HG03097 (cell line): ENCODE results near the gene CYP3A4.
"Not testable (repeated sequence)": the region's sequence is repeated elsewhere in the genome, so short reads cannot be mapped to it uniquely, and the experiment has no call there.

Experiments
- ATAC-seq: cut with Tn5 transposase; IDR thresholded peaks from one replicate; pipeline ENCODE4 v1.9.1; 2021; ENCODE audit not compliant: unreplicated experiment, low FRiP score

Gene CYP3A4

DNA sequence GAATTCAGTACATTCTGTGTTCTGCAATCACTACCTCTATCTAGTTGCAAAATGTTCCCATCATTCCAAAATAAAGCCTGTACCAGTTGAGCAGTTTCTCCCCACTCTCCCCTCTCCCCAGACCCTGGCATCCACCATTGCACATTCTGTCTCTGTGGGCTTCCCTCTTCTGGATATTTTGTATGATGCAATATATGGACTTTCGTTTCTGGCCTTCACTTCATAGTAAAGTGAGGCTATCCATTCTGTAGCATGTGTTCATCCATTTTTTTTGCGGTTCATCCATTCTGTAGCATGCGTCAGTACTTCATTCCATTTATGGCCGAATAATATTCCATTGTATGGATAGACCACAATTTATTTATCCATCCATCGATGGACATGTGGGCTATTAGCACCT lies 9.5 kb upstream of the CYP3A4 start:
- no peak for ATAC-seq

DNA sequence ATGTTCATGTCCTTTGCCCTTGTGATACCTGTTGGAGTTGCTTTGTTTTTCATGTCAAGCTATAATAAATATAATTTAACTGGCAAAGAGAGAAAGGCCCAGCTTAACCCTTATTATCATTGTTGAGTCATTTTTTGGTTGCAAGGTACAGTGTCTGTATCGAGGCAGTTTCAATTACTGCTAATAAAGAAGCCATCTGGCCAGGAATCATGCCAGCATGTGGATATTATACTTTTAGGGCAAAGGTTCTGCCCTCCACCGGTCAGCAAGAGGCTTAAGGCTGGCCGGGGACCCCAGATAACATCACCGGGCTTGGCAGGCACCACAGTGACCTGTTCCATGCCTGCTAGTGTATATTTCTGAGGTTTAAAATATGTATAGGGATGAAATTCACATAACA lies 9.0 kb upstream of the CYP3A4 start:
- no peak for ATAC-seq

DNA sequence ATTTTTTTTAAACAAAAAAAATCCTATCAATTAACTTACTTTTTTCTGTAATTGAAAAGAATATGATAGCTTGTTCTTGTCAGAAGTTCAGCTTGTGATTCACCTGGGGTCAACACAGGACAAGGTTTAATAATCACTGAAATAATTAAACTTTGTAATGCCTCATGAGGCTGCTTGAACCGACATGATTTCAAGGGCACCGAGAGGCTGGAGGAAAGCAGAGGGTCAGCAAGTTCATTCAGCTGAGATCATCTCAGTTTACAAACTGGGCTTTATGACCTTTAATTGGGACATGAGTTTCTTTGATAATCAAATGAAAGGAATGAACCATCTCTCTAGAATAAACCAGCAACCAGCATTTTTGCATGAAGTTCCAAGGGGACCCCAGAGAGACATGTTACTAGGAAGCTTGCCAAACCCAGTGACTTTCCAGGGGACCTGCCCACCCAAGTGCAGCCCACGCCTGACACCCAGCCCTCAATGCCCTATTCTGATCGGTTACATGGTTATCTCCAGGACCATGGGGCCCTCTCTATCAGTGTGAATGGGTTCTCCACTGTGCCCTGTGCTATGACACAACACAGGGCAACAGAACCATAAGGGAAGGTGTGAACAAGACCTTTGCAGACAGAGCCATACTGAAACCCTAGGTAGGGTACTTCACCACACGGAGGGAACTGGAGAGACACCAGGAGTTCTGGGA lies 7.8 kb upstream of the CYP3A4 start:
- no peak for ATAC-seq

DNA sequence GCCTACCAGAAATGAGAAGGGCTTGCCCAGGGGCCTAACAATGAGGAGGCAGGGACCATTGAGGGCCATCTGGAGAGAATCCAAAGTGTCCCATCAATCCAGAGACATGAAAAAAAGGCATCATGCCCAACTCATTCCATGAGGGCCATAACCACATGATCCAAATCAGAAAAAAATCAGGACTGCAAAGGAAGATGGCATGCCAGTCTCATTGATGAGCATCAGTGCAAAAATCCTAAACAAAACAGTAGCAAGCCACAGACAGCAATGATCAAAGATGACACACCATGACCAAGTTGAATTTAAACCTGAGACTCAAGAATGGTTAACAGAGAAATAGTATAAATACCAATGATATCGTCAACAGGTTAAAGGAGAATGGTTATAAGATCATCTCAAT lies 7.0 kb upstream of the CYP3A4 start:
- ATAC-seq = no peak

DNA sequence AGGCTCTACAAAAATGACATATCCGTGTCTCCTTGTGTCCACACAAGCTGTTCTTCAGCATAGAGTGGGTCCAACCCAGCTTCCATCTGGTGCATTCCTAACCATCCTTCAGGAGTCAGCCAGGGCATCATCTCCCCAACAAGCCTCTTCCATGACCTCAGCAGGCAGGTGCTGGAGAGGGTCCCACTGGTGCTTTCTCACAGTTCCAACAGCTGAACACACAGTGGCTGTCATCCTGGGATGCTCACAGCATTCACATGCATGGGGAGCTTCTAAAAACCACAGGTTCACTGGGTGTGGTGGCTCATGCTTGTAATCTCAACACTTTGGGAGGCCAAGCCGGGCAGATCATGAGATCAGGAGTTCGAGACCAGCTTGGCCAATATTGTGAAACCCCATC lies 6.4 kb upstream of the CYP3A4 start:
- ATAC-seq = no peak

DNA sequence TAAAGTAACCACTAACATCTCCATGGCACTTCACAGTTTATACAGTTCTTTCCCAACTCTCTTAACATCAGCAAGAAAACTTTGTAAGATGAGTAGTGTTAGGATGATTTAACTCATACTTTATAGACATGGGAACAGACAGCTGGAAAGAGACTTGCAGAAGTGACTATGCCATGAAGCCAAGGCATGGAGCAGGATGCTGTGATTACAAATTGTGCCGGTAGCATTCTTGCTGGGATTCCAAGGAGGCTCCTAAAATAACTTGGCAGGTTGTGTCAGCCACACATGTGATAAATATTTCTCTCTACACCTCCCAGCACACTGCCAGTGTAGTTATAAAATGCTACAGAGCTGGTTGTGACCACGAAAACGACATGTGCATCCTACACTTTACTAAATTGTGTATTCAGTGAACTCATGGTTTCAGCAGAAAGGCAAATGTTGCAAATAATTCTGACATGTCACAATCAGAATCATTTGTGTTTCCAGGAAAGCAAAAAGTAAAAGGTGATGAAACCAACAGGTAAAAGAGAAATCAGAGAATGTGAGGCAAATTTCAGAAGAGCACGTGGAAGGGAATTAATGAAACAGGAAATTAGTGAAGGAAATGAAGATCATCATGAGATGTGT lies 5.6 kb upstream of the CYP3A4 start:
- no peak for ATAC-seq

DNA sequence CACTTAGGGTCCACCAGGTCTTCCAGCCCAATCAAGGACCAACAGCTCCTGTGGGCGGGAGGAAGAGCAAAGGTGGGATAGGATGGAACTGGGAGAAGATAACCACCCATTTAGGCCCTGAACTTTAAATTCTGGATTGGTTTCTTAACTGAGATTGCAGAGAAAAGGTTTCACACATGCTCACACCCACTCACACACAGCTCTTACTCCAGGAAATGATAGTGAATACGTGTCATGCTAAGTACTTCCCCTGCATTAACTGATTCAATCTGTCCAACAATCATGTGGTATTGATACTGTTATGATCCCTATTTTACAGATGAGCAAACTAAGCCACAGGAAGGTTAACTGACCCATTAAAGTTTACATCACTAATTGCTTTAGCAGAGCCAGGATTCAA lies 4.6 kb upstream of the CYP3A4 start:
- ATAC-seq = no peak

DNA sequence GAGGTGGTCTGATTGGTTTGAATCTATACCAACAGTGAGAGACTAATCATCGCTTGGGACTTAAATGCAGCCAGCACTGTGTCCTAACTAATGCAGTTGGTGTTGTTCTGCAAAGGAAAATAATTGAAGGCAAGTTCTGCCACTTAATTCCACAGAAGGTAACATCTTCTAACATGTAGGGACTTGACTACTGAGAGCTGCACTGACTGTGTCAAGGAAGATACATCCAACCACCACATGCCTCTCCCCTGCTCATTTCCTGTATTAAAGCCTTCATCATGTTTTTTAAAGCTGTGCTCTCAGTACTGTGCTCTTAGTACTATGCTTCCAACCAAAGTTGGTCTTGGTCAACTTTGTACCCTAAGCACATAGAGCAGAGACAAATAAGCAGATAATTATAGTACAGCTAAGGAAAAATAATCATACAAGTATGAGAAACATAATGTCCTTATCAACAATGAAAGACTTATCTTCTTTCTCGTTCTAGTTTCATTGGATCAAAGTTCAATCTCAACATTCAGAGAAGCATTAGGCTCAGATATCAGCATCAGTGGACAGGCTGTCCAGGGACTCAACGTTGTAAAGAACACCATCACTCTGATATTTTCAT lies 2.8 kb upstream of the CYP3A4 start:
- ATAC-seq = no peak

DNA sequence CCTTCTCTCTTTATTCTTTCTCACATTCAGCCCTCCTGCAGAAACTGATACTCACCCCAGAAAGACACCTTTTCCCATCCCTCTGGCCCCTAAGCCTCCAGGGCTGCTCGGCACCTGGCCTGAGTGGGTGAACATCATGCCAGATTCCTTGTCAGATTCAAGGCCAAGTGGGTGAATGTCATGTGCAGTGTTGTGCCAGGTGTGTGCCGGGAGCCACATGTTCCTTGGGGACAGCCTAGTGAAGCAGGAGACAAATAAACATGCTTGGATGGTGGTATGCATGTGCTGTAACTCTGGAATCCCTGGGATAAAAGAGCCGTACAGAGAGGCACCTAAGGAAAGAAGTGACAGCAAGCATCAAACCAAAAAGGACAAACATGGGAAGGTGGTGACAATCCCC lies 1.7 kb upstream of the CYP3A4 start:
- not testable (repeated sequence) for ATAC-seq

DNA sequence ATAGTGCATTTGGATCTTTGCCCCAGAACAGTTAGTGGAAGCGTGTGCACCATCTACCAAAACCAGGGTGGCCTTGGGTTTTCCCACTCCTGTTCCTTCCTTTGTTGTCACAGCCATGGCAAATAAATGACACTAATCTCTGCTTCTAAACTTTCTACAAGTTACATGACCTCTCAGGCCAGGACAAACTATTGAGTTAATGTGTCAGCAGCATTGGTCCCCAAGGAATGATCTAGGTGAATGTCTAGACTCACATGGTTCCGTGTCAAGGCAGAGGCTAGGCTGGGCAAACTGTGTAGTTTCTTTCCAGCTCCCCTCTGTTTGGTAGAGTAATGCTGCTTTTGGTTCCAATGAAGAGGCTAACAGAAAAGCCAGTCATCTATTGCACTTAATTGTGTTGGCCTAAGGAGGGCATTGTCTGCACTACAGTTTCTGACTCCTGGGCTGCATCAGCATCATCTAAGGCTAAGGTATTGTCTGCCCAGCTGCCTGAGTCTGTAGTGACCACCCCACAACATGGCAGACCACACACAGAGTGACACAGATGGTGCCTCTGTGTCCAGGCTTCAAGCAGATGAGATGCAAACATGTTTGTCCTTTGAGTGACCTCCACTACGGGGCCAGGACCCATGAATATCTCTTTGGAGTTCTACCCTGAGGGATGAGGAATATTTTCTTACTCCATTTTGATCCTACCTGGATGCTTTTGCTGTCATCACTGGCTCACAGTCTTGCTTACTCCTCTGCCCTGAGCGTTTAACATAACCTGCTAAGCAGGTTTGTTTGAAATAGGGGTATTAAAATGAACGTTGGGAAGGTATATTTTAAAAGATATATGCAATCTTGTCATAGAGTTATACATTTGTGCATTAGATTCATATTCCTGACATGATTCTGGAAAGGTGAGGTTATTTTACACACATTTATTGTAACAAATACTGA lies 1.7 kb downstream of the CYP3A4 start:
- ATAC-seq = no peak

DNA sequence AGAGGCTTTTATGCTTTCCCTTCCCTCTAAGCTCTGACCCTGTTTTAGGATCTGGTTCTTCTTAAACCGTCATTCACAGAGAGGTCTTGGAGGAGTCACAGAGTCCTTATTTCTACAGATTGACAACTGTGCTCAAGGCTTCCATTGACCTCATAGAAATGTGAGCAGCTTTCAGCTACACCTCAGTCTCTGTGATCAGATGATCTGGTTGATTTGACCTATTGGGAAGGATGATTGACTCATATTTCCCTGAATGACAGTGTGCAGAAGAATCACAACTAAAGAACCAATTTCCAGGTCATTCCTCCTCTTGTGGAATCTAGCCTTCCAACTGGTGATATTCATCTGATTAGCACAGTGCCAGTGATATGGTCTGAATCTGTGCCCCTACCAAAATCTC lies 3.4 kb downstream of the CYP3A4 start:
- ATAC-seq = no peak

DNA sequence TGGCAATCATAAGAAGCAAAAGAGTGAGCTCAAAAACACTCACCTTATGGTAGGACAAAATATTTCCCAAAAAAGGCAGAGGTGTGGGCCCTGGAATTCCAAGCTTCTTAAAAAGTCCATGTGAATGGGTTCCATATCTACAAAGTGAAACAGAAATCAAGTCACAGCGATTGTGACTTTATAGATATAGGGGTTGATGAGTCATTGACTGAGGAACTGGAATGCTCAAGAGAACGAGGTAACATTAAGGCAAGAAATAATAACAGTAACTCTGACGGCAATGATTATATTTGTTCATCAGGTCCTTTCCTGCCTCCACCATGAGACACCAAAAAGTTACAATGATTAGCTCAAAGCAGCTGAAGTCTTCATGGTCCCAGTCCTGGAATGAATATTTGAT lies 4.0 kb downstream of the CYP3A4 start:
- no peak for ATAC-seq

DNA sequence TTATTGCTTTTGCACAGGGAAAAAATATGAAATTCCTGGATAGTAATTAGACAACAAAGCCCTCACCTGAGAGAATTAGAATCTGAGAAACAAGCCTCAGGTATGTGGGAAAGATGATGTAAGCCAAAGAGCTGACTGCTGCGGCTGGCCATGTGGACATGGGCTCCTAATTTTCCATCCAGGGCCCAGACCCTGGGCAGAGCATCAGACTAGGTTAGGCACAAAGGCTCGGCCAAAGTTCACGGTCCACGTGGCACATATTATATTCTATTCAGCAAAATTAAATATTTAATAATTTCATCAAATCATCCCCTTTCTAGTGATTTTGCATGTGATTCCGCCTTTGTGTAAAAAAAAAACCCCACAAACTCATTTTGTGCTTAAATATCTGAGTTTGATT lies 5.1 kb downstream of the CYP3A4 start:
- no peak for ATAC-seq

DNA sequence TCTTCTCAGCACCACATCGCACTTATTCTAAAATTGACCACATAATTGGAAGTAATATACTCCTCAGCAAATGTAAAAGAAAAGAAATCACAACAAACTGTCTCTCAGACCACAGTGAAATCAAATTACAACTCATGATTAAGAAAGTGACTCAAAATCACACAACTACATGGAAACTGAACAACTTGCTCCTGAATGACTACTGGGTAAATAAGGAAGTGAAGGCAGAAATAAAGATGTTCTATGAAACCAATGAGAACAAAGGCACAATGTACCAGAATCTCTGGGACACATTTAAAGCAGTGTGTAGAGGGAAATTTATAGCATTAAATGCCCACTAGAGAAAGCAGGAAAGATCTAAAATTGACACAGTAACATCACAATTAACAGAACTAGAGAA lies 10.6 kb downstream of the CYP3A4 start:
- not testable (repeated sequence) for ATAC-seq

DNA sequence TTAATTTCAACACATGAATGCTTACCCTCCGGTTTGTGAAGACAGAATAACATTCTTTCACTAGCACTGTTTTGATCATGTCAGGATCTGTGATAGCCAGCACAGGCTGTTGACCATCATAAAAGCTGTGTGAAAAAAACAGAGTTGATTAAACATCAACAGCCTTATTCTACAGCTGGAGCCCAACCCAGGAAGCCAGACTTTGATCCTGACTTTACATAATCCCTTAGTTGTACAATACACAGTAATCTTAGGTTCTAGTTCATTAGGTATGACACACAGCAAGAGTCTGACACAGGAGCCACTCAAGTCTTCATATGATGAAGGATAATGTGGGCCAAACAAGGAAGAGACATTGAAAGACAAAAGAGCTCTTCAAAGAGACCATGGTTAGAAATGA lies 11.4 kb downstream of the CYP3A4 start:
- ATAC-seq = no peak

DNA sequence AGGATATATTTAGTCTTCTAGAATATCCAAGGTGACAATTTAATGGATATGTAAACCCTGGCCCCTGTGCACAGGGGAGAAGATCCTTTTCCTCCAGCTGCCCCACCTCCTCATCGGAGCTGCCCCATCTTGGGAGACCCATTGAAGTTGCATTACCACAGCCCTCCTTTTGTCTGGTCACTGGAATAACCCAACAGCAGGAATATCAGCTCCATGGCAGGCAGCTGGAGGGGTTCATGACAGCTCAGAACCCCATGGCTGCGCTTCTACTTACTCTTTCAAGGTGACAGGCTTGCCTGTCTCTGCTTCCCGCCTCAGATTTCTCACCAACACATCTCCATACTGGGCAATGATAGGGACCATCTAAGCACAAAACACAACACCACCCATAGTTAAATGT lies 14.5 kb downstream of the CYP3A4 start:
- ATAC-seq = not testable (repeated sequence)

DNA sequence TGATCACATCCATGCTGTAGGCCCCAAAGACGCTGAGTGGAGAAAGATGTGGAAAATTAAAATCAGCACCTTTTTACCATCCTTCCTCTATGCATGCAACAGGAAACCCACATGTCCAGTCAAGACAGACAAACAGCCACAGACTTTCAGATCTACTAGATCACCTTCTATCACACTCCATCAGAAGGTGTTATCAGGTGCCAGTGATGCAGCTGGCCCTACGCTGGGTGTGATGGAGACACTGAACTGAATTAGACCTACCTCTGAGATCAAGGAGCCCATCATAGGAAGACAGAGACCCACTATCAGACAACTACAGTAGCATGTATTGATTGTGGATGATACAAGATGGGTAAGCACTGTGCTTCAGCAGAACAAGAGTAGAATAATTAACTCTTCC lies 15.5 kb downstream of the CYP3A4 start:
- peak; percentile 40 for ATAC-seq

DNA sequence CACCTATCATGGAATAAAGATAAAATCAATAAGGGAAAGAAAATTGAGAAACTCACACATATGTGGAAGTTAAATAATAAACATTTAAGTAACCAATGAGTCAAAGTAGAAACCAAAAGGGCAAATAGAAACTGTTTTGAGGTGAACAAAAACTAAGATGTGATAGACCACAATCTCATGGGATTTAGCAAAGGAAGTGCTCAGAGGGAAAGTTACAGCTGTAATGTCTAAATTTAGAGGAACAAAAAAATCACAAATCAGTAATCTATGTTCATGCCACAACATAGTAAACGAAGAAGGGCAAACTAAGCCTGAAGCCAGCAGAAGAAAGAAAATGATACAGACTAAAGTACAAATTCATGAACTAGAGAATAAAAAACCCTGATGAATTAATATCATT lies 16.3 kb downstream of the CYP3A4 start:
- peak; percentile 78 for ATAC-seq

DNA sequence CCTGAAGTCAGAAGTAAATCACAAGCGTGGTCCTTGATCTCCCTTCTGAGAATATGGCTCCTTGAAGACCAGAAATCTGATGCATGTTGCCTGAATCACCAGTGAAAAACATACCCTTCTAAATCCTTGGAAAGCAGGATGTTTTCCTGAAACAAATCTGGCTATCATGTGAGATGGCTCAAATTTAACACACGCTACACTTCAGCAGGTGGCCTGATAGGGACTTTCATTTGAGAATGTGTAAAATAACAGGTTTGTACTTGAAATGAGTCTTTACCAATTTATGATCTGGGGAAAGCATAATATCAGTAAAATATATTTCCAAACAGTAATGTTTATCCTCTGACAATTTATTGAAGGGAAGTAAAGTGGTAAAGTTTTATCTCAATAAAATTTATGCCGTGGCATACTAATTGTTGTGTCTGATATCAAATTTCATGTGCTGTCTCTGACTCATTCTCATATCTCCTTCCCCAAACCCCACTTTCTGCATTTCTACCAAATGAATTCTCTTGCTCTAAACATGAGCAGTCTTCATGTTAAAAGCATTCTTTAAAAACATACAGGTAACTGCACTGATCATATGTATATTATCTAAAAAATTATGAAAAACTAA lies 17.4 kb downstream of the CYP3A4 start:
- no peak for ATAC-seq

DNA sequence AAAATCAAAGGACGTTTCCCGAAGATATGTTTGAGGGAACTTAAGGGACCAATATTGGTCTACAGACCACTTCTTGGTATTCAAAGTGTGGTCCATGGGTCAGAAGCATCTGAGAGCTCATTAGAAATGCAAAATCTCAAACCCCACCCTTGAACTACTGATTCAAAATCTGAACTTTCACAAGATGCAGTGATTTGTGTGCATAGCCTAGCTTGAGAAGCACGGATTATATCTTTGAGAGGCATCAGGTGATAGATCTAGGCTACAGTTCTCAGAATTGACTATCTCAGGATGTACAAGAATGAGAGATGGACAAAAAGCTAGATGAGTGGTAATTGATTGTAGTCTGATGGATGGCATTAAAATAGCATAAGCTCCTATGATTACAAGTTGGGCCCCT lies 19.5 kb downstream of the CYP3A4 start:
- ATAC-seq = no peak
